HL-60/S4 treated with phorbol 12-myristate 13-acetate at 8.2 ng/mL for 4 days and 3 days (cell line): ENCODE results near the gene NLGN1.

Experiments
- in situ Hi-C: fragments of 300-500 bp; cut with MboI; formaldehyde crosslinking; loops from 2 replicates; pipeline ENCODE4 v1.15.0; 2022; ENCODE audit warnings: low sequenced_read_pairs

NLGN1 gene

DNA sequence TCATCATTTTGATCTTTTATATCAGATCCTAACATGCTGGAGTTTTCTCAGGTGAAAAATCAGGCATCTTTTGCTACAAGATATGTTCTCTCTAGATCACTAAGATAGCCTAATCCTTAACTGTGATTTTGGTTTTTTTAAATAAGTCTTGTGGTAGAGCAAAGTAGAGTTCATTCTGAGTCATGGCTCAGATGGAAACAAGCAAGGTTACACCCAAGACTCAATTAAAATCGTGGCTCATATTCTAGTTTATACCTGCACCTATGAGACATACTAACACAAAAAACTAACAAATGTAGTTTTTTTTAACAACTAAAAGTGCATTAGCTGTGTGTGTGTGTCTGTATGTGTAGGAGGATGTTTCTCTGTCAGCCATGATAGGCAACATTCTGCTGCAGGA lies 428.2 kb downstream of the NLGN1 start:
- in situ Hi-C loops: no loop called here

DNA sequence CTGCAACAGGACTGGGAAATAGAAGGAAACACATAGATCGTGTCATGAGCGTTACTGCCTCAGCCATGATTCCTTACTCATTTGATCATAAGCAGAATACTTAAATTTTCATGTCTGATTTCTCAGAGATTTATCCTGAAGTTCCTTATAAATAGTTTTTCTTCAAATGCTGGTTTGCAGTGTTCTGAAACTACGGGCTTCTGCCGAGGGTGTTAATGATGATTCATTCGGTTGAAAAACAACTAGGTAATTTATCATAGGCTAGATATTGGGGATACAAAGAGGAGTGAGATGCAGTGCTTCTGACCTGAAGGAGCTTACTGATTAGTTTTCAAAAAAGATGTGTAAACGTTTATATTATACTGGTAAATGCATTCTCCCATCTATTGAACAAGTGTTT lies 428.9 kb downstream of the NLGN1 start:
- in situ Hi-C loops: no loop called here

DNA sequence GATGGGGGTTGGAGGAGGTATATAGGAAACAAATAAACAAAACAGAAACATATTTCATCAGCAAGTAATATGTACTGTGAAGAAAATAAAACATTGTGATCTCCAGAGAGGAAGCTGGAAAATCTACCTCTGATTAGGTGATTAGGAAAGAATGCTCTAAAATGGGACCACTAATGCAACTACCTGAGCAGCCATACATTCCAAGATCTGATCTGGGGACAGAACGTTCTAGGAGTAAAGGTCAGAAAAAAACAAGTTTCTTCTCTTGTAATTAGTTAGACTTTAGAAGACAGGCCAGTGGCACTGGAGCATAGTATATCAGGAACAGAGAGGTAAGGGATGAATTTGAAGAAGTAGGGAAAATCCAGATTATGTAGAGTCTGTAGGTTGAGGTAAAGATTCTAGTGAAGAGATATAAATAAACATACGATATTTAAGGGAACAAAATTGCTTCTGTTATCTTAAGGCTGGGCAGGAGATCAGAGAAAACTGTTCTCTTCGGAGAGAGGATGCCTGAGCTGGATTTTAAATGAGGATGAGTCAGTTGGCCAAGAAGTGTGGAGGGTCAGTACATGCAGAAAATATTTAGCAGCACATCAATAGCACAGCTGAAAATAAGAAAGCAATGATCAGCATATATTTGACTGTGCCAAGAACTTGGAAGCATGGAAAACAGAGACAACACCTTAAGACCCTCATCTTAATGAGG lies 429.5 kb downstream of the NLGN1 start:
- in situ Hi-C loops: no loop called here

DNA sequence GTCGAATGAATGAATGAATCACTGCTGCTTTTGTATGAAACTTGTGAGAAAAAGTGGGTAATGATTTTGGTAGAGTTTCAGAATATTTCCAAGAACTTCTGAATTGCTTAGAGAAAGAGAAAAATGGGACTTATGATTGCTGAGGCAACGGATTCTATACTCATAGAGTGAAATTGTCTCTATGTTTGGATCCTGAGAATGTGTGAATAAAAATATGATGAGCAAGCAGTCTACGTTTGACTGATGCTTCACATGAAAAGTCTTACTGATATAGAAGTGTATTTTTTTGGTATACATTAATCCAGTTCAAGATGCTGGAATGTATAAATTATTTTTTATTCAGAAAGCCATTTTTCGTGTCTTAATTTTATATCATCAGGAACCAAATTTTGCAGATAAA lies 441.1 kb downstream of the NLGN1 start:
- in situ Hi-C loops: no loop called here

DNA sequence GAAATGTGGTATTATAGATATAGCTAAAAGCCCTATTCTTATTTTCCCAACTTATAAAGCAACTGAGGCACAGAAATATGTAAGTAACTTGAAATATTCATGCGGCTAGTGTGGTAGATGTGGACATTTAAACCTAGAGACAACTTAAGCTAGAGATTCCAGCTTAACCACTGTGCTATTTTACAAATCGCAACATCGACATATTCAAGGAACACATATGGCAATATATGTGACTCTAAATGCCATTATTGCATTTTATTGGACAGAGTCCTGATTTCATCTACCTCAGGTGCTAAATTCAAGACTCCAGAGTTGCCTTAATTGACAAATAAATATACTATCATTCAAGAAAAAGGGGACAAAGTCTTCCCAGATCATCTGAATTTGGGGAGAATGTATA lies 442.3 kb downstream of the NLGN1 start:
- in situ Hi-C loops: no loop called here

DNA sequence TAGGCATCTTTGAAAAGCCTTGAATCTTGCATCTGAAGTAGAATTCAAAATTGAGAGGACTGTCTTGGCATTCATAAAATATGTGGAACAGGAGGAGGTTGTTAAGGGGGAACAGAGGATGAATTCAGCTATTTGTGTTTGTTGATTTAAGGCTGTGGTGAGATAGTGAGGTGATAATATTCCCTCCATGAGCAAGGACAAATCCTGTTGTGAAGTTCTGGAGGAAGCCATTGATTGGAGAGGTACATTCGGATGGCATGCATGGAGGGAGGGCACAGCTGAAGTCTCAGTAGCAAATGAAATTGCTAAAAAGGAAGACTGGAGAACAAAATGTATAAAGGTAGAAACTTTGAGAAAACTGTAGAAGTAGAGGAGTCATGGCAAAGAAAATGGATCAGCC lies 443.8 kb downstream of the NLGN1 start:
- in situ Hi-C loops: no loop called here

DNA sequence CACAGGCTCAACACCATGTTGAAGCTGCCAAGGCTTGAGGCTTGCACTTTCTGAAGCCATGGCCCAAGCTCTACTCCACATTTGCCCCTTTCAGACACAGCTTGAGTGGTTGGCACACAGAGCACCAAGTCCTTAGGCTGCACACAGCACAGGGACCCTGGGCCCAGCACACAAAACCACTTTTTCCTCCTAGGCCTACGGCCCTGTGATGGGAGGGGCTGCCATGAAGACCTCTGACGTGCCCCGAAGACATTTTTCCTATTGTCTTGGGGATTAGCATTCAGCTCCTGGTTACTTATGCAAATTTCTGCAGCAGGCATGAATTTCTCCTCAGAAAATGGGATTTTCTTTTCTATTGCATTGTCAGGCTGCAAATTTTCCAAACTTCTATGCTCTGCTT lies 445.5 kb downstream of the NLGN1 start:
- in situ Hi-C loops: no loop called here

DNA sequence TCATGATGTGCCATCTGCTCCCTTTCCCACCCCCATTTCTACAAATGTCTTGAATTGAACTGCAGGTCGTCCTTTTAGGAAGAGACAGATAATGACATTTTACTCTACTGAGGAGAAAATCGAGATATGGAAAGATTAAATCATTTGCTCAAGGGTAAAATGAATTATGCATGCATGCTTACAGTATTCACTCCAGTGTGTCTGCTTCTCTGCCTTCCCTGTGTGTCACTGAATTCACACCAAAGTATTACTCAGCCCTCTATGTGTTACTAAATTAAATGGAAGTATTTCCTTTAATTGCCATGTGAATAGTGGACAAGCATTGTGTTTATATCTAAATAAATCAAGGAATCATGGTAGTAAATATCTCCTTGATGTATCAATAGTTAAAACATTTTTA lies 449.0 kb downstream of the NLGN1 start:
- in situ Hi-C loops: no loop called here

DNA sequence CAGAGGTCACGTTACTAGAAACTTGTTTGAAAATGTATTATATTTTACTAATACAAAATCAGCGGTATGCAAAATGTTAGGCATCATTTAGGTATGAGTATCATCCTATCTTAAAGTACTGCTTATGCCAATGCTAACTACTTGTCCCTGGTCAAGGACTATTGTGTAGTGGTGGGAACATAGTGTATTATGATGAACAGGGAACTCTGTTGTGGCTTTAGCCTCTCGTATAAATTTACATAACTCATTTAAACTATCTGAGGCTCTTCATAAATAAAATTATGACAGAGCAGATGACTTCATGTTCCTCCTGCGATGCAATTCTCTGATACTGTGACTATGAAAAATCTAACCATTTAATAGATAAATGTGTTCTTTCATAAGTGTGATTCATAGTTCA lies 451.9 kb downstream of the NLGN1 start:
- in situ Hi-C loops: no loop called here

DNA sequence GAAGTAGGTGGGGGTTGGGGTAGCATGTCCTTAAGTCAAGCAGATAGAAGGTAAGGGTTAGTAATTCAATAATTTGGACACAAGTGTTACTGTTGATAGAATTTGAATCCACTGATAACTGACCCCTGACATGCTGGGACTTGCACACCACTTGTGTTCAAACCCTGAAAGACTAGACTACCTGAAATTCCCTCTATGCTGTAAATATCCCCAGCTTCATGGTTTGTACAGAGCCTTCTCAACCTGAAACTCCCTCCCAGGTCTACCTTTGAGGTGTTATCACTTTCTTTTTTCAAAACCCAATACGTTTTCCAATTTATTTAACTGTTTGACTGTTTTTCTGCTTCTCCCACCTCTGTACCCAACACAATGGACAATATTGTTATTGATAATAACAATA lies 459.6 kb downstream of the NLGN1 start:
- in situ Hi-C loops: no loop called here

DNA sequence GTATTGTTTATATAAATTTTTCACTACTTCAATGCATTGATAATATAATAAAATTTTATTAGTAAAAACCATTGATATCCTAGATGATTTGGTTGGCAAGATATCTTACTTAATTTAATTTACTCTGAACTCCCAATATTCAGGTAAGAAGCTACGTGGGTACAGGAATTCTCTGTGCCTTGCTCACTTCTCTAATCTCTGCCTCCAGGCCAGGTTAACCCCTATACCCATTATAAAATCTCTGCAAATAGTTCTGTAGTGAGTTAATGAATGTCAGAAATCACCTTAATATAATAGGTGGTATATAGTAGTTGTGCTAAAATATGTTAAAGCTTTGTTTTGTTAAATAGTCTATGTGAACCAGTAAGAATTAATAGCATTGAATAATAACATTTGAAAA lies 465.2 kb downstream of the NLGN1 start:
- in situ Hi-C loops: no loop called here

DNA sequence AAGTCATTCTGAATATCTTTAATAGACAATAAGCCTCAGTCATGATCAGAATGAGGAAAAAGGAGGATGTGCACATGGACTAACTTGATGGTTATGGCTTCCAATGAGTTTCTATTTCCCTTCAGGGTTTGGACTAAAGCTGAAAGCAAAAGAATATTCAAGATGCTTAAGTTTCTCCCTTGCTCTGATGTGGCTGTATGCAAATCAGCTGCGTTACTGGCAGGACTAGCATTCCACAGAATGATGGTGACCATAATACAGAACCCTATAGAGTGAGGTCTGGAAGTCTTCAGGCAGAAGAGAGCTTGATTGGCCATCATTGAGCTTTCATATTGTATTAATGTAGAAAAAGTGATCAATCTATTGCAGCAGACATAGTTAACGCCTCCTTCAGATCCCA lies 466.0 kb downstream of the NLGN1 start:
- in situ Hi-C loops: no loop called here

DNA sequence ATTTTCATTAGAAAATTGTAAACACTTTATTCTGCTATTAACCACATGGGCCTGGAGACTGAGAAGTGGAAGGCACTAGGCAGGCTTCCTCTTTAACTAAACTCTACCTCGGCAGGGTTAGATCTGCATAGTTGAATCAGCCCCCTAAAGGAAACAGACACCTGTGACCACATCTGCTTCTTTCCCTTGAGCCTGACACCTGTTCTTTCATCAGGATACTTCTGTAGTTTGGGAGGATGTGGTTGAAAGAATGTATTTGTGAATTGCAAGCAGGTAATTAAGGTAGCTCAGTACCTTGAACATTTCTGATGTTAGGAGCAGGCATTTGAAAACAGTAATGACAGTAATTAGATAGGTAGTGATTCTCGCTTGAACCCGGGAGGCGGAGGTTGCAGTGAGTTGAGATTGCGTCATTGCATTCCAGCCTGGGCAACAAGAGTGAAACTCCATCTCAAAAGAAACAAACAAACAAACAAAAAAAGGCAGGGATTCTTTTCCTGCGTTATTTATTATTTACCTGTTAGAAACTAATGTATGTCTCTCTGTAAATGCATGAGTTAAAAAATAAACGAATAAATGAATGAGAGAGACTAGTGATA lies 468.5 kb downstream of the NLGN1 start:
- in situ Hi-C loops: no loop called here

DNA sequence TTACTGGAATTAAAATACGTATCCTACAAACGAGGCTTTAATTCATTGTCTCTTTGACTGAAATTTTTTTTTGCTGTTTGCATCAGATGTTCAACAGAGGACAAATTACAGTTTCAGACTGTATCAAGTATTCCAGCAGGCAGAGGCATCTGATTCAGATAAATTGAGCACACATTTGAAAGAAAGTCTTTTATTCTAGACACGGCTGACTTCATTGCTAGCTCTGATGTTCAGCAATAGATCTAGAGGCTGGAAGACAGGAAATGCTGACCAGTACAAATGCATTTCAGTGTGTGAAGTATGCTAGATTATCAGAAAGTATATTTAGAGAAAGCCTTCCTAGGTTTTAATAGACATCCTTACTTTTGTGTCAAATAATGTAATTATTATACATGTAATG lies 472.2 kb downstream of the NLGN1 start:
- in situ Hi-C loops: no loop called here

DNA sequence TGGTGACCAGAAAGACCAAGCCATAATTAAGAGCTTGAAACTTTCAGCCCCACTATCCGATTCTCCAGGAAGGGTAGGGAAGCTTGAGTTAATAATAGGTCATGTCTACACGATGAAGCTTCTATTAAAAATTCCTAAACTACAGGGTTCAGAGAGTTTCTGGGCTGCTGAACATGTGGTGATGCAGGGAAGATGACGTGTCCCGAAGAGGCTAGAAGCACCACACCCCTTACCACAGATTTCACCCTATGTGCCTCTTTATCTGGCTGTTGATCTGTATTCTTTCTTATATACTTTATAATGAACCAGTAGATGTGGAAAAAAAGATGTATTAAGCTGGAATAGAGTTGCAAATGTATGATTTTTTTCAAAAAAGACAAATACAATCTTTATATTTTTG lies 473.4 kb downstream of the NLGN1 start:
- in situ Hi-C loops: no loop called here

DNA sequence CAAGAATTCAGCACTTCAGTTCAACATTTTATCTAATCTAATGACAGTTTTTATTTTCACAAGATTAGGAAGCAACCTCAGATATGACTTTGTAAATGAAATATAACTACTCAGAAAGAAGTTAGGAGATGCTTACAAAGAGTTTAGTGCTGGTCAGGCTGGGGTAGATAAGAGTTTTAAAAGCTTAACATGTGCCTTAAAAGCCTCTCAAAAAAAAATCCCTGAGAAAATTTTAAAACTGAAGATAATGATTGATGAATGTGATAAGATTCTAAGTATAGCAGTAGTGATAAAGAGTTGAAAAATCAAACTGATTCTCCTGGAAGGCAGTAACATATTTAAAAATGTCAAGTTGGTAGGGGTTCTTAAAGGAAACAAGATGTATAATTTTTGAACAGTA lies 478.2 kb downstream of the NLGN1 start:
- in situ Hi-C loops: no loop called here

DNA sequence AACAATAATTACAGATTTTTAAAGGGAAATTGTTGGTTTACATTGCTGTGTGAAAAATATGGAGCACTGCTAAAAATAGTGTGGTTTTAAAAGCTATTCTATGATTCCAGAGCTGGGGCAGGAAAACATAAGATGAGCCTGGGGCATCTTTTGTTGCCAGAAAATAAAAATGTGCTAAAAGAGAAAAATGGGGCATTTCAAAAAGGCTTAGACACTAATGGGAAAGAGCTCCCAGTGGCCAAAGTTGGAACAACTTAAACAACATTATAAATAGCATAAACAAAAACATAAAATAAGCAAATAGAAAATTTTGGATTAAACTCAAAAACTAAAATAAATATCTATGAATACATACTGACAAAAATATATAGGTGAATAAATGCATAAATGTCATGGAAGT lies 478.9 kb downstream of the NLGN1 start:
- in situ Hi-C loops: no loop called here

DNA sequence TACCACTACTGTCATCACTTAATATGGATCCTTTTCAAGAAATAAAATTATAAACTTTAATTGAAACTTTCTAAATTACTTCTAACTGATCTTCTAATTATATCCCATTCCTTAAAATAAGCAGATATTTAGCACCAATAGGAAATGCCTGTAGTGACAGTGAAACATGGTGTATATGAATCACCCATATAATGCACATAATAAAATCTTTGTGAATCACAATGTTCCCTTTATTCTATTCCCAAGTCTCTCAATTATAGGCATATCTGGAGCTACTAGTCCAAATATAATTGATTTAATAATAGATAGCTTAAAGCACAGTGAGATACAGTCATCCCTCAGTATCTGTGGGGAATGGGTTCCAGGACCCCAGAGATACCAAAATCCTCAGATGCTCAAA lies 490.3 kb downstream of the NLGN1 start:
- in situ Hi-C loops: no loop called here

DNA sequence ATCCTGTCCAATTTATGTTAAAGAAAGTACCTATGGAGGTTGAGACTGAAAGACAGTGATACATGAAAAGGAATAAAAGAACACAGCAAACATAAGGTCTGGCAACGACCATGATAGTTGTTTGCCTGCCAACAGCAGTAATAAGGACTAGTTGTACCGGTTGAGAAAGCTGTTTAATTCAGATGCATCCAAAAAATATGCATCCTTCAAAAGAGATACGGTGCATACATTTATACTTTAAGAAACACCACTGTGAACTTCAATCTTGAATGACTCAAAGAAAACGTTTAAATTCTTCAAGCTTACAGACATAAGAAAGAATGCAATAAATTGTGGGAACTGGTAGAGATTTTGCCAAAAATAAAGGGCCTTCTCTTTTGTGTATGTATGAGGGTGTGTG lies 492.1 kb downstream of the NLGN1 start:
- in situ Hi-C loops: no loop called here

DNA sequence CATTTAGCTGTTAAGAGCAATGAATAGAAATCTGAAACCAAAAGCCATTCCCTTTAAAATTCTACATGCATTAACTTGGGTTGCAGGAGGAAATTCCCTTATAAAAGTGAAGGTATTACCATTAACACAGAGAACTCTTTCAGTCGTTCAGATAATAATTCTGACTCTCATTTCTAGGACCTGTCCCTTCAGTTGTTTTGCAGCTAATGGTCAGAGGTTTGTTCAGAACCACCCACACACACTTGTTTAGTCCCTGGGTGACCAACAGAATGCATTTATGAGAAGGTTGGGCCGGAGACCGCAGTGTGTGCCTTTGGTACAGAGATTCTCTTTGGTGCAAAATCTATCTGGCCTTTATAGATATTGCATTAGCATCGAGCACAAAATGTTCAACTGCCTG lies 492.5 kb downstream of the NLGN1 start:
- in situ Hi-C loops: no loop called here

DNA sequence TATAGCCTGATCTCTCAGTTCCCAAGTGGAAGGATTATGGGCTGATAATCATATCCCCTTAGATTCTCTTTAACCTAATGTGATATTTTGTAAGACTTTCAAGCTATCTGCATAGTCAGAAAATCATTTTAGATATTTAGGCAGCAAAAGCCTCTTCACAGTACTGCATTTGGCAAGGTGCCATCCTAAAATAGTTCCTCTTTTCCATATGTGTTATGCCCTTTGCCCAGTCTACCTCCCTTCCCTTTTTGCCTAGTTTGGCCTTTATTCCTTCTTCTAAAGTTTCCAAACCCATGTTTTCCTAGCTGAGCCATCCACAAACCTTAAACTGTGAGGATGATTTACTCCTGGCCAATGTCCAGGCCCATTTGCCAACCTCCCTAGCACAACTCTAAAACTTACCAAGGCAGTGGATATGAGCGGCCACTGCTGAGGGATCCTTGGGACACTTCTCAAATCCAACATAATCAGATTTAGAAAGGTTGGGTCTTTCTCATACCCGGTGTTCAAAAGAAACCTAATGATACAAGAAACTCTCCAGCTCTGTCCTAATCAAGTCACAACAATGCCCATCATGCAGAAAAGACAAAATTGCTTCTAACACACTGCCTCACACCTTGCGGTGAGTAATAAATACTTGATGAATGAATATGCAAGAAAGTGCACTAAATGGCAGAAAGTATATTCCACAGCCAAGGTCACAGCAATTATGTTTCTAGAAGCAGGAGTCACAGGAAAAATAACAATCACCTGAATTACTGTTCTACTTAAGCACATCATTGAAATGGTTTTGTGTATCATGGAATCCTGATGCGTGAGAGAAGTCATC lies 493.9 kb downstream of the NLGN1 start:
- in situ Hi-C loops: no loop called here

DNA sequence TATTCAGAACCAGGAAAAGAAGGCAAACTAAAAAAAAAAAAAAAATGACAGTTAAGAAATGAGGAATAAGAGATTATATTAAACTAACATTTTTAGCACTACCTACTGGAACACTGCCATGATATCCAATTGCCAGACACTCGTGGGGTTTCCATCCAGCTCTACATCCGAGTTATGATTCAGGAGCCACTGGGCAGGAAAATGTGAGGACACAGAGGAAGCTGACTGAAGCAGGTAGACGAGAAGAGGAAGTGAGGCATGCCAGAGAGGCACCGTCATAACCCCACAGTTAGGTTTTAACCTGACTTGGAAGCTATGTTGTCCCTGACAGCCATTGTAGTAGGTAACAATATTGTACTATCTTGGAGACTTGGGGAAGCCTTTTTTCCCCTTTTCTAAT lies 495.0 kb downstream of the NLGN1 start:
- in situ Hi-C loops: no loop called here
